ENCODE data around the gene YEATS2.

GRCh38 chr3:183789826-183790225, 92.2 kb downstream of the YEATS2 start:
- no peak for TF ChIP-seq CTCF (conservative IDR thresholded peaks at IDR 0.05 in 1 of 2, IDR thresholded peaks at IDR 0.05 in 1 of 2; ENCODE audit: low read depth in 1 of 2, low read length in 2 of 2)
- TF ChIP-seq EZH2 (IDR thresholded peaks at IDR 0.05; ENCODE audit: low read length, missing control alignments) = no peak
